Suppressor macrophage (primary cell): Measurements from ENCODE around the gene EIF1B.

Experiments used
- DNase-seq, 4 experiments: peaks; one replicate each; pipeline ENCODE4 v3.0.0-alpha.2; 2020 to 2022

Gene EIF1B

DNA sequence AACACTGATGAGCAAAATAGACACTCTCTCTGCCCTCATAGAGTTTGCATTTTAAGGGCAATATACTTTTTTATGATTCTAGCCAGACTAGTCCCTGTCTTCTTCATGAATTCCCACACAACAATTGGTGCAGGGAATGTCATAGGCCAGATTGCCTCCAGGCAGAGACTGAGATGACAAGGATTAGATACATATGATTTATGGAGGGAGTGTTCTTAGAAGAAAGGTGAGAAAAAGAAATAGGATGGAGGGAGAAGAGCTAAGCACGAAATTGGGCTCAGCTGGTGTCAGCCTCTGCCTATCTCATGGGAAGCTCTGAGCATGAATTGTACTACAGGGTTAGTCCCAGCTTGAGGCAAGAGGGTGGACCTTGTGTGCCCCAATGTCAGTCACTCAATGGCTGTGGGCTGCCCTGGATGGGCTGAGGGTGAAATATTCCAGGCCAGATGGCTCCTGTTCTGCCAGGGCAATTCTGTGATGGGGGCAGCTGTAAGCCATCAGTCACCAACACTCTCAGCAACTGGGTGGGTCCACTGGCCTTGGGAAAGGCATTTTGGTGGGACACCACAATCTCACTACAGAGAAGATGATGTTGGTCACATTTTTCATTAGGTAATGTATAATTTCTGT, 31.1 kb downstream of the EIF1B start:
- DNase-seq, result no peak

DNA sequence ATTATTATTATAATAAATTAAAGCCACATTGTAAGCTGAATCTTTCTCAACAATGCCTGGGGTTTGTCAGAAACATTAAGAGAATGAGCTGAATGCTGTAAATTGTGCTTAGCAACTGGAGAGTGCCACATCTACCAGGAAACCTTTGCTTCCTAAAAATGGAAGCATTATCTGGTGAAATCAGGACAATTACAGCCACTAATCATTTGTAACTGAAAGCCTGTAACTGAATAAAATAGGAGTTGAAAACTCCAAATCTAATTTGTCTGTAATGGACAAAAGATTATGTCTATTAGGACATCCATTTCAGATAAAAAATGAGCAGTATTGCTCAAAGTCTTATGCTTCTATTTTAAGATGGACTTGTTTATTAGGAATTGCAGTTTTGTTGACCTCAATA, 32.2 kb downstream of the EIF1B start:
- no peak for DNase-seq

DNA sequence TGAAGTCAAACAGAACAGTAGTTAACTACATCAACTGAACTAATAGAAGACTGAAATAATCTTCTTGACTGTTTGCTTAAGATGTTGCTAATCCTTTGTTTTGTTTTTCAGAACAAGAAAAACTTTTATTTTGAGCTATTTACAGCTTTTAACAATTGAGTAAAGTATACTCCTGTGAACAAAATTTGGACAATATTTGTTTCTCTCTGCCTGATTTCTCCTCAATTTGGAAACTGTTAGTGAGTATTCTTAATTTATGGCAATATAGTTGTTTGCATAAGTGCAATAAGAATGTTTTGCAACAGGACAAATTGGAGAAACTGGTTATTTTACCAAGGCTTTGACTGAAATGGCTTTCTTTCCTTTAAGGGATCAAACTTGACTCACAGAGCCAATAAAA, 41.0 kb downstream of the EIF1B start:
- no peak for DNase-seq

DNA sequence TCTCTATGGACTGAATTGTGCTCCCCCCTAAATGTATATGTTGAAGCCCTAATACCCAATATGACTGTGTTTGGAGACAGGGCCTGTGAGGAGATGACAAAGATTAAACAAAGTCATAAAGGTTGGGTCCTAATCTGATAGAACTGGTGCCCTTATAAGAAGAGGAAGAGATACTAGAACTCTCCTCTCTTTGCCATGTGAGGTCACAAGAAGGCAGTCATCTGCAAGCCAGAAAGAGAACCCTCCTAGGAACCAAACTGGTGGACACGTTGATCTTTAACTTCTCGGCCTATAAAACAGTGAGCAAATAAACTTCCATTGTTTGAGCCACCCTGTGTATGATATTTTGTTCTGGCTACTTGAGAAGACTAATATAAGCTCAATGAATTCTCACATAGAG, 45.9 kb downstream of the EIF1B start:
- no peak for DNase-seq

DNA sequence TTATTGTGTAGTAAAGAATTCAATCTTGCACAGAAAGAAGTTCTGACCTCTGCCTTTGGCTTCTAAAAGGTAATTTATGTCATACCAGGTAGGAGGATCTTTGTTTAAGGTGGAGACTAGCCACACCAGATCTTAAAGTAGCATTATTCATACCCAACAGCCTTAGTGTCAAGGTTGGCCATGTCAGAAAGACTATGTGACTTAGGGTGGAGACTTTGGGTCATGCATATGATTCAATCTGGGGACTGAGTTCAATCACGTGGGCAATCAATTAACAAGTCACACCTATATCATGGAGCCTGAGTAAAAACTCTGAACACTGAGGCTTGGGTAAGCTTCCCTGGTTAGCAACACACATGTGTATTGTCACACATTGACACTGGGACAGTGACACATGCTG, 48.9 kb downstream of the EIF1B start:
- no peak for DNase-seq
